Measurements from ENCODE around the gene FKRP.

Gene FKRP

DNA sequence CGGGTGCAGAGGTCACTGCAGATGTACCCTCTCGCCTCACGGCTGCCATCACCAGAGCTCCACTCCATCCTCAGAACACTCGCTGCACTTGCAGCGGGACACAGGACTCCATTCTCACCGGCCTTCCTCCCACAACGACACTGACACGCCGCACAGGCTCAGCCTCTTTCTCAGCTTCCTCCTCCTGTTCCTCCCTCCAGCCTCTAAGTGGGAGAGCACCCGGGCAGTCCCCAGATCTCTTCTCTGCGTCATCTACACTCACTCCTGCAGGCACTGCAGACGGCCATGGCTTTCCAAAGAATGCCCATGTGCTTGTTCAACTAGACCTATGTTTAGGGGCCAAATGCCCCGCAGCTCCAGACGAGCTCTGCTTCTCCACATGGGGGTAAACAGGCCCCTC lies 14.3 kb upstream of the FKRP start:
- peak in 4 of 56 donors; percentile 39 to 48 (median 41) for DNase-seq

- no peak for DNase-seq
Observed at GRCh38 chr19:46732172-46732938, 13.5 kb upstream of the FKRP start.

GRCh38 chr19:46732966-46733689 lies 12.7 kb upstream of the FKRP start:
- peak in 2 of 56 donors; percentile 34 to 37 for DNase-seq

DNA sequence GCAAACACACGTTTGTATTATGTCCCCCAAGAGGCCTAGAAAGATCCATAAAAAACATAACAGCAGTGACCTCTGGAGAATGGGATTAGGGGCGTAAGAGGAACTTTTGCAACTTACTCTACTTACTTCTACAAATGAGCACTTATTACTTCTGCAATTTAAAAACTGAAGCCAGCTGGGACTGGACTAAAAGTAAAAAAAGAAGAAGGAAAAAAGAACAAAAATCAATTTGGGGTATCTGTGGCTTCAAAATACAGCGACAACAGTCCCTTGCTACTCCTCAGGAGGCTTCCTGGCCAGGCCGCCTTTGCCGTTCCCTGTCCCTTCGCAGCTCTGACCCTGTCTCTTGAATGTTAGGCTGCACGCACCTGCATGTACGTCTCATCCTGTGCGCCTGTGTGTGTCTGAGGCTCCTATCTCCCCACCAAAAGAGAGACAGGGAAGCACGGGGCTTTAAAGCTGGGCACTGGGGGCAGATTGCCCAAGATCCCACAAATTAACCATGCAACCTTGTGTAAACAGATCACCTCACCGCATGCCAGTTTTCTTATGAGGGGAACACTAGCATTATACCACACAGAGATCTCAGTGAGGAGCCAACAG lies 12.1 kb upstream of the FKRP start:
- no peak for DNase-seq

DNA sequence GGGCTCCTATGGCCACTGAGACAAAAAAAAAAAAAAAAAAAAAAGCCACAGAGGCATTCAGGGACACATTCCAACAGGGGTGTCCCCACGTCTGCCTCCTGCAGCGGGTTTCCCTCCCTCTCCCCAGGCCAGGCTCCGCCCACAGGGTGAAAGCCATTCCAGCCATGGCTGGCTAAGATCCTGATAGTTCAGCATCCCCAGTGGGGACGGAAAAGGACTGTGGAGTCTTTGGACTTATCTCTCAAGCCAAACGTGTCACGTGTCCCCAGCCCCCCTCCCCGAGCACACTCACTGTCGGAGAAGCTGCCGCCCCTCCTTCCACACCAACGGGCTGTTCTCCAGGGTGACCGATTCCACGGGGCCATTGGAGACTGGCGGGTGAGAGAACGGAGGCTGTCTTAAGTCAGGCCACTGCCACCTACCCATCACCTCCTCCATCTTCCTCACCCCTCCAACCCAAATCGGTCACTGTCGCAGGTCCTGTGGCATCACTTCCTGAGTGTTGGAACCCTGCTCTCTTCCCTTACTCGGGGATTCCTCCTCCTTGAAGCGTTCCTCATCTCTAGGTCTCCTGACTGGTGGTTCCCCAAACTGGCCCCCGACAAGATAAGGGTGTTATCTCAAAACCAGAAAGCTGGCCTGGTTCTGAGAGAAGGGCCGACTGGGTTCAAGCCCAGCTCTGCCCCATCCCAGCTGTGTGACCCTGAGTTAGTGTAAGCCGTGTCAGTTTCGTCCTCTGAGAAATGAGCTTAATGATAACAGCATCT lies 9.1 kb upstream of the FKRP start:
- DNase-seq, result peak in 2 of 56 donors; percentile 46 to 65

DNA sequence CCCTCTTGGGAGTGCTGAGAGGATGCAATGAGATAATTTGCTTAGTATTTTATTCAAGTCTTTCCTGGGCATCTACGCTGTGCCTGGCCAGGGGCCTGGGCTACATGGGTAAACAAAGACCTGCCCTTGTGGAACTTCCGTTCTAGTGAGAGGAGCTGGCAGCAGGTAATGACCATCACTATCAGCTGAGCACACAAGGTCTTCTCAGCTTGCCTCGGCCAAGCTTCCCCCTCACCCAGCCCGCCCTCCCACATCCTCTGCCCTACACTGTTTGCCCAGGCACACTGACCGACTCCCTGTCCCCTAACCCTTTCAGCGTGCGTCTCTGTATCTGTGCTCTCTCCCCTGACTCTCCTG lies 8.6 kb upstream of the FKRP start:
- no peak for DNase-seq

DNA sequence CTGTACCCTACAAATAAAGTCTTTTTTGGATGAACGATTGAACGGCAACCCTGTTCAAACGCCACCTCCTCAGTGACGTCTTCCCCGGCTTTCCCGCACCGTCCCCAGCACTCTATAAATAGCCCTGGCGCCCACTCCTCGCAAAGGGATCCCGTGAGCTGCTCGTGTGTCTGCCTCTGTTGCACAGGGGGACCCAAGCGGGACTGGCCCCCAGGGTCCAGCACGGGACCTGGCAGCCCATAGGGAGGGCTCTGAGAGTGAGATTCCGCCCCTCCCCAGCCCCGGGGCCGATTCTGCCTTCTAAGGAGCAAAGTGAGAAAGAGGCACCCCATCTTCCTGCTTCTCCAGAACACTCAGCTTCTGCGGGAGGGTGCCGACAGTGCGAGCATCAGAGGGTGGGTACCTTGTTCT lies 8.1 kb upstream of the FKRP start:
- DNase-seq, result peak in 1 of 56 donors; percentile 22

- peak in 28 of 56 donors; percentile 11 to 66 (median 46) for DNase-seq
Observed at GRCh38 chr19:46739290-46739771, 6.5 kb upstream of the FKRP start.

GRCh38 chr19:46741447-46741846 lies 4.4 kb upstream of the FKRP start:
- DNase-seq, result no peak

DNA sequence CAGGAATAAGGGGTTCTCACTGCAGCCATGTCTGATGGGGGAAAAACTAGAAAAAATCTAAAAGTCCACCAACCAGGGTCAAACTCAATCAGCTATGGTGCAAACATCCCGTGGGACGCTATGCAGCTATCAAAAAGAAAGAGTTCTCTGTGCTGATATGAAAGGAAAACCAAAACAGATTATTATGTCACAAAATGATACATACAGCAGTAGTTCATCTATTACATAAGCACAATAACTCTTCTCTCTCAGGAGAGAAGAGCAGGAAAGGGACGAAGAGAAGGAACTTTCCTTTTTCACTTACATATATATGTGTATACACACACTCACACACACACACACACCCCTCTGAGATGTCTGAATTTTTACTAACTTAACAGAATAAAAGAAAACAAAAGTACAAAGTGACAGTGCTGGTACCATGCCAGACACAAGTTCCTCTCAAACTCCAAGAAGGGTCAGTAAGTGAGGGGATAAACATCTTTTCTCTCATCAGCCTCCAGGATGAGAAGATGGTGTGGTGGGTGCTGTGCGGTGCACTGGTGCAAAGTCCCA lies 2.9 kb upstream of the FKRP start:
- no peak for DNase-seq

- no peak for DNase-seq
Observed at GRCh38 chr19:46744005-46744691, 1.7 kb upstream of the FKRP start.

- DNase-seq, result no peak
Observed at GRCh38 chr19:46745030-46745429, 827 bp upstream of the FKRP start.

GRCh38 chr19:46746281-46747057 lies 612 bp downstream of the FKRP start, which contains the start of gene STRN4:
Gene STRN4 (minus strand): TSS chr19:46746450. CDS start chr19:46746430, 20 bp downstream.
- DNase-seq, result peak in 24 of 56 donors; percentile 16 to 69 (median 46)

DNA sequence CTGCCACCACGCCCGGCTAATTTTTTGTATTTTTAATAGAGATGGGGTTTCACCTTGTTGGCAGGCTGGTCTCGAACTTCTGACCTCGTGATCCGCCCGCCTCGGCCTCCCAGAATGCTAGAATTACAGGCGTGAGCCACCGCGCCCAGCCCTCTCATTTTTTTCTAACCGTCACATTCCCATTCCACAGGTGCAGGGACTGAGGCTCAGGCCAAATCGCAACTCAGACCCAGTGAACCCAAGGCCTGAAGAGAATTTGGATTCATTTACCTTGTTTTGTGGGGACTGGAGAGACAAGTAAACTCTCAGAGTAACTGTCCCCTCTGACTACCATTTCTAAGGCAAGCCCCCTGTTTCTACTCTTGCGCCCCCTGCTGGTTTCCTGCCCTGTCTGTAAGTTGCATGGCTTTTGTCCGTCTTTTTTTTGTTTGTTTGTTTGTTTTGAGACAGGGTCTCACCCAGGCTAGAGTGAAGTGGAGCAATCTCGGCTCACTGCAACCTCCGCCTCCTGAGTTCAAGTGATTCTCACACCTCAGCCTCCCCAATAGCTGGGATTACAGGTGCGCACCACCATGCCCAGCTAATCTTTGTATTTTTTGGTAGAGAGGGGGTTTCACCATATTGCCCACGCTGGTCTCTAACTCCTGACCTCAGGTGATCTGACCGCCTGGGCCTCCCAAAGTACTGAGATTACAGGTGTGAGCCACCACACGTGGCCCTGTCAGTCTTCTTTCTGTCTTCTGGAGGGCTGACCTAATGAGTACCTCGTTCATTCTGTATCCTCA lies 2.7 kb downstream of the FKRP start:
- peak in 15 of 56 donors; percentile 6 to 60 (median 25) for DNase-seq

DNA sequence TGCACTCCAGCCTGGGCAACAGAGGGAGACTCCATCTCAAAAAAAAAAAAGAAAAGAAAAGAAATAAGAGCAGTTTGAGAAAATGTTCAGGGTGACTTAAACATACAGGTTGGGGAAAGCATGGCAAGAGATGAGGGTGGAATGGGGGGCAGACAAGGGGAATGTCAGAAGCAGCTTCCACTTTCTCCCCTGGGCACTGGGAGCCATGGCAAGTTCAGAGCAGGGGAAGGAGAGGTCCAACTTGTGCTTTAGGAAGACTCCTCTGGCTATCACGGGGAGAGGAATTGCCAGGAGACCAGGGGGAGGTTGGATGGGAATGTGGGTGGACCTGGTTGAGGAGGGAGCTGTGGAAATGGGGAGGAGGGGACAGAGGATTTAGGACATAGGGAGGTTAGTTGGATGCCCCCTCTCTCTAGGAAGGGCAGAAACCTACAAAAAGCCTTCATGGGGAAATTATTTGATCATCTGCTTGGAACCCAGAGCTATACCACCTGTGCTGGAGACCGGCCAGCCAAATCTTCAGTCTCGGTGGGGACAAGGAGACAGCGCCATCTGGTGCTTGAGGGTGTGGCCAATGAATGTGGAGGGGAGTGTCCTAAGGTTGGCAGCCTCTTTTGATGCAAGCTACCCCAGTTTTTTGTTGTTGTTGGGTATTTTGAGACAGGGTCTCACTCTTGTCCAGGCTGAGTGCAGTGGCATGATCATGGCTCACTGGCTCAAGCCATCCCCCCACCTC lies 7.7 kb downstream of the FKRP start:
- peak in 2 of 56 donors; percentile 5 to 24 for DNase-seq

DNA sequence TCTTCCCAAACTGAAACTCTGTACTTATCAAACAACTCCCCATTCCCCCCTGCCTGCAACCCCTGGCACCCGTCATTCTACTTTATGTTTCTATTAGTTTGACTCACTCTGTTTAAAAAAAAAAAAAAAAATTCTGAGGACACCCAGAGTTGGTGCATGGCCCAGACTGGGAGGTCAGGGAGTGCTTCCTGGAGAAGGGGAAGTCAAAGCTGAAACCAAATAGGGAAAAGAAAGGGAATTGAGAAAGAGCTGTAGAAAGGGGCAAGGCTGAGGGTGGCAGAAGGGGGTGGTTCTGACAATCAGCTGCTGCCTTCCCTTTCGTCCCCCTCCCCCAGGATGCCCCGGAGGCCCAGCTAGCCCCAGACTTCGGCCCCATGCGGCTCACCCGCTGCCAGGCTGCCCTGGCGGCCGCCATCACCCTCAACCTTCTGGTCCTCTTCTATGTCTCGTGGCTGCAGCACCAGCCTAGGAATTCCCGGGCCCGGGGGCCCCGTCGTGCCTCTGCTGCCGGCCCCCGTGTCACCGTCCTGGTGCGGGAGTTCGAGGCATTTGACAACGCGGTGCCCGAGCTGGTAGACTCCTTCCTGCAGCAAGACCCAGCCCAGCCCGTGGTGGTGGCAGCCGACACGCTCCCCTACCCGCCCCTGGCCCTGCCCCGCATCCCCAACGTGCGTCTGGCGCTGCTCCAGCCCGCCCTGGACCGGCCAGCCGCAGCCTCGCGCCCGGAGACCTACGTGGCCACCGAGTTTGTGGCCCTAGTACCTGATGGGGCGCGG lies 9.4 kb downstream of the FKRP start:
- no peak for DNase-seq
